Urinary bladder (tissue), 4 donors: ENCODE data around the gene TMEM145. TPM values are rescaled to one million over a fixed set of nuclear protein-coding genes. Genes with fewer than 3 reads are reported as not detected.
"Not testable (repeated sequence)": the region's sequence is repeated elsewhere in the genome, so short reads cannot be mapped to it uniquely, and the experiment has no call there.

Experiments used
- DNase-seq: peaks from one replicate; pipeline ENCODE4 v3.0.0-alpha.2; 2015; ENCODE audit errors: extremely low spot score
- H3K27ac ChIP-seq: one replicate; pipeline ENCODE4 v1.5.1; 2013; ENCODE audit warnings: low read depth, mild to moderate bottlenecking, moderate library complexity
- H3K36me3 ChIP-seq: one replicate; pipeline ENCODE4 v1.6.1; 2013; ENCODE audit warnings: mild to moderate bottlenecking, moderate library complexity; ENCODE audit not compliant: insufficient read depth
- H3K4me1 ChIP-seq: one replicate; pipeline ENCODE4 v1.6.1; 2013; ENCODE audit warnings: mild to moderate bottlenecking, moderate library complexity; ENCODE audit not compliant: insufficient read depth
- H3K4me3 ChIP-seq: one replicate; pipeline ENCODE4 v1.5.1; 2013; ENCODE audit warnings: low read depth, low read length
- WGBS: extraction: QIAGEN DNeasy Blood & Tissue Kit; methylation state at CpG from one replicate; pipeline ENCODE4 v1.1.7; 2013; 5-methylcytosine and 5-hydroxymethylcytosine counted together
- polyA plus RNA-seq: library from polyadenylated mRNA; stranded (reverse); fragments of 200-250 nt; gene quantifications from one replicate; pipeline ENCODE4 v1.2.3, GENCODE V29; 2013
- total RNA-seq: library from RNA; depleted of rRNA; stranded (reverse); fragments of >200 nt; gene quantifications from one replicate; pipeline ENCODE4 v1.2.3, GENCODE V29; 2014
- donor health status: healthy with polysubstance abuse.
- donor health status: healthy.

The TMEM145 gene
- total and polyA plus RNA-seq, 2 donors: 0.94 TPM; not detected in 1

GRCh38 chr19:42333975-42334696 is 21.0 kb downstream of the TMEM145 start:
- Histone ChIP-seq H3K36me3 (no peaks in the 10 kb centered on the region), H3K4me1 (no peaks in the 10 kb centered on the region), H3K27ac (no peak overlapping the region), H3K4me3 (no peak overlapping the region)
- no peak for DNase-seq
- 87% methylated on average over 21 of the region's 21 CpGs for WGBS

GRCh38 chr19:42334697-42335373 is 21.7 kb downstream of the TMEM145 start:
- H3K4me3 ChIP-seq: no peak overlapping the region
- WGBS: 92% methylated on average over 13 of the region's 13 CpGs
- no peaks in the 10 kb centered on the region for H3K36me3 ChIP-seq

GRCh38 chr19:42335374-42335936 is 22.3 kb downstream of the TMEM145 start:
- Histone ChIP-seq H3K36me3 (no peaks in the 10 kb centered on the region), H3K27ac (no peak overlapping the region), H3K4me3 (no peak overlapping the region), H3K4me1 (no peaks in the 10 kb centered on the region)
- no peak for DNase-seq
- 89% methylated on average over 7 of the region's 7 CpGs for WGBS

More at GRCh38 chr19:42334697-42335373, 21.7 kb downstream of the TMEM145 start:
- Histone ChIP-seq H3K27ac (no peak overlapping the region), H3K4me1 (no peaks in the 10 kb centered on the region)
- no peak for DNase-seq

- H3K4me1 ChIP-seq: no peaks in the 10 kb centered on the region
- WGBS: 93% methylated on average over 19 of the region's 19 CpGs
- no peak overlapping the region for H3K27ac ChIP-seq
- no peak overlapping the region for H3K4me3 ChIP-seq
- DNase-seq: no peak
- H3K36me3 ChIP-seq: no peaks in the 10 kb centered on the region
Measured at GRCh38 chr19:42335971-42336370, 22.9 kb downstream of the TMEM145 start.

- 85% methylated on average over 7 of the region's 7 CpGs for WGBS
- not testable (repeated sequence) for H3K4me1 ChIP-seq, H3K36me3 ChIP-seq, H3K4me3 ChIP-seq, H3K27ac ChIP-seq, DNase-seq
Measured at GRCh38 chr19:42339126-42339860, 26.2 kb downstream of the TMEM145 start.

GRCh38 chr19:42339922-42340321 is 26.8 kb downstream of the TMEM145 start:
- H3K4me3 ChIP-seq, H3K36me3 ChIP-seq, H3K4me1 ChIP-seq, H3K27ac ChIP-seq, DNase-seq: not testable (repeated sequence)
- 97% methylated on average over 4 of the region's 4 CpGs for WGBS

- Histone ChIP-seq H3K4me1 (no peaks in the 10 kb centered on the region), H3K4me3 (no peak overlapping the region), H3K36me3 (peaks cover 2% of the 10 kb centered on the region), H3K27ac (no peak overlapping the region)
- WGBS: 85% methylated on average over 17 of the region's 17 CpGs
- DNase-seq: no peak
Measured at GRCh38 chr19:42343344-42344110, 30.4 kb downstream of the TMEM145 start.

GRCh38 chr19:42344336-42344893 is 31.3 kb downstream of the TMEM145 start:
- no peak for DNase-seq
- Histone ChIP-seq H3K27ac (no peak overlapping the region), H3K36me3 (peaks cover 2% of the 10 kb centered on the region), H3K4me3 (no peak overlapping the region), H3K4me1 (no peaks in the 10 kb centered on the region)
- WGBS: 88% methylated on average over 18 of the region's 18 CpGs

GRCh38 chr19:42345191-42345812 is 32.2 kb downstream of the TMEM145 start:
- Histone ChIP-seq H3K4me3 (no peak overlapping the region), H3K27ac (no peak overlapping the region), H3K4me1 (no peaks in the 10 kb centered on the region), H3K36me3 (peaks cover 2% of the 10 kb centered on the region)
- 88% methylated on average over 6 of the region's 6 CpGs for WGBS
- DNase-seq: no peak

GRCh38 chr19:42348211-42348610 is 35.1 kb downstream of the TMEM145 start:
- no peak overlapping the region for H3K27ac ChIP-seq
- DNase-seq: no peak
- peaks cover 3% of the 10 kb centered on the region for H3K36me3 ChIP-seq
- 98% methylated on average over 14 of the region's 14 CpGs for WGBS
- no peaks in the 10 kb centered on the region for H3K4me1 ChIP-seq
- H3K4me3 ChIP-seq: no peak overlapping the region

GRCh38 chr19:42349378-42350107 is 36.4 kb downstream of the TMEM145 start:
- WGBS: 93% methylated on average over 14 of the region's 14 CpGs
- no peak for DNase-seq
- Histone ChIP-seq H3K36me3 (peaks cover 3% of the 10 kb centered on the region), H3K4me1 (no peaks in the 10 kb centered on the region), H3K27ac (no peak overlapping the region), H3K4me3 (no peak overlapping the region)

- H3K27ac ChIP-seq: no peak overlapping the region
- no peak for DNase-seq
- 91% methylated on average over 3 of the region's 3 CpGs for WGBS
- H3K36me3 ChIP-seq: peaks cover 1% of the 10 kb centered on the region
- no peaks in the 10 kb centered on the region for H3K4me1 ChIP-seq
- H3K4me3 ChIP-seq: no peak overlapping the region
Measured at GRCh38 chr19:42350417-42350816, 37.3 kb downstream of the TMEM145 start.
